SK-N-SH (cell line): ENCODE data around the gene GLRA3. TPM values are rescaled to one million over a fixed set of nuclear protein-coding genes. Genes with fewer than 3 reads are reported as not detected.

Experiments used
- CTCF ChIA-PET: fragments of 300-600, 350-600 bp; formaldehyde crosslinking; extraction: SDS; loops from one replicate; lab custom pipeline; 2021; lab: Yijun Ruan, JAX
- POLR2A ChIA-PET: fragments of 350-600 bp; sonication (Branson Sonifier 250); formaldehyde crosslinking; extraction: SDS; loops from one replicate; lab custom pipeline; 2020; ENCODE audit warnings: antibody characterized with exemption, inconsistent platforms; lab: Yijun Ruan, JAX
- DNase-seq: peaks from one replicate; pipeline ENCODE4 v3.0.0; 2012
- H2AFZ ChIP-seq: fragments of 200-600 bp; sonication (generic); 2 replicates; pipeline ENCODE4 v1.8.1; 2016; ENCODE audit warnings: antibody characterized with exemption, mild to moderate bottlenecking, low read depth
- H3F3A ChIP-seq: fragments of 200-600 bp; sonication (generic); replicated peaks from 2 replicates; pipeline ENCODE3; 2016; ENCODE audit warnings: antibody characterized with exemption, mild to moderate bottlenecking; ENCODE audit not compliant: insufficient read depth
- H3K27ac ChIP-seq, 2 experiments: fragments of 200-500 bp in 1 of 2; fragments of 200-600 bp in 1 of 2; sonication (Bioruptor generic) in 1 of 2; sonication (generic), shearing (Covaris generic) in 1 of 2; 2 replicates each; pipeline versions ENCODE4 v1.5.1 to v1.6.1; 2014 to 2016; ENCODE audit warnings: low read depth in 2 of 2, inconsistent platforms in 1 of 2, low read length in 1 of 2, mild to moderate bottlenecking in 1 of 2, mixed read lengths in 1 of 2
- H3K27me3 ChIP-seq: fragments of 200-600 bp; sonication (generic), shearing (Covaris generic); 2 replicates; pipeline ENCODE4 v1.6.1; 2016; ENCODE audit warnings: mixed run types; ENCODE audit not compliant: insufficient read depth
- H3K36me3 ChIP-seq, 2 experiments: fragments of 200-500 bp in 1 of 2; fragments of 200-600 bp in 1 of 2; sonication (Bioruptor generic) in 1 of 2; sonication (generic) in 1 of 2; replicated peaks in 1 of 2; 2 replicates each; pipeline versions ENCODE3 to v1.5.1; 2014 to 2016; ENCODE audit warnings: low read length in 1 of 2, mild to moderate bottlenecking in 1 of 2; ENCODE audit not compliant: insufficient read depth in 2 of 2, control insufficient read depth in 1 of 2
- H3K4me1 ChIP-seq, 2 experiments: fragments of 200-500 bp in 1 of 2; fragments of 200-600 bp in 1 of 2; sonication (Bioruptor generic) in 1 of 2; sonication (generic), shearing (Covaris generic) in 1 of 2; 2 replicates each; pipeline versions ENCODE4 v1.5.1 to v1.6.1; 2014 to 2016; ENCODE audit warnings: low read depth in 1 of 2, low read length in 1 of 2, mixed run types in 1 of 2; ENCODE audit not compliant: insufficient read depth in 2 of 2, control insufficient read depth in 1 of 2
- H3K4me2 ChIP-seq: fragments of 200-600 bp; sonication (generic), shearing (Covaris generic); 2 replicates; pipeline ENCODE4 v1.6.1; 2017; ENCODE audit warnings: mixed run types
- H3K4me3 ChIP-seq, 2 experiments: fragments of 200-500 bp in 1 of 2; fragments of 200-600 bp in 1 of 2; sonication (Bioruptor generic) in 1 of 2; sonication (generic), shearing (Covaris generic) in 1 of 2; 2 replicates each; pipeline versions ENCODE4 v1.5.1 to v1.8.1; 2014 to 2016; ENCODE audit warnings: low read depth in 2 of 2, inconsistent platforms in 1 of 2, low read length in 1 of 2, mild to moderate bottlenecking in 1 of 2, mixed read lengths in 1 of 2, moderate library complexity in 1 of 2
- H3K79me2 ChIP-seq: fragments of 200-600 bp; sonication (generic); 2 replicates; pipeline ENCODE4 v1.8.1; 2017; ENCODE audit warnings: mild to moderate bottlenecking; ENCODE audit not compliant: insufficient read depth
- H3K9ac ChIP-seq: fragments of 200-600 bp; sonication (generic); 2 replicates; pipeline ENCODE4 v1.6.1; 2017; ENCODE audit warnings: mixed run types
- H3K9me2 ChIP-seq: fragments of 200-600 bp; sonication (generic); 2 replicates; pipeline ENCODE4 v1.6.1; 2017; ENCODE audit warnings: mixed run types
- H3K9me3 ChIP-seq: fragments of 200-600 bp; sonication (generic); 2 replicates; pipeline ENCODE4 v1.6.1; 2017; ENCODE audit warnings: mixed run types, mild to moderate bottlenecking, moderate library complexity
- H4K20me1 ChIP-seq: fragments of 200-600 bp; sonication (generic); 2 replicates; pipeline ENCODE4 v1.6.1; 2017; ENCODE audit warnings: mild to moderate bottlenecking, mixed run types; ENCODE audit not compliant: insufficient read depth
- EP300 ChIP-seq, 2 experiments: IDR thresholded peaks; 2 replicates each; pipeline versions ENCODE4 v1.4.0 to v1.6.1; 2012; ENCODE audit warnings: borderline replicate concordance in 1 of 2, low read depth in 1 of 2, low read length in 1 of 2
- FOXJ3 ChIP-seq: sonication (generic); formaldehyde crosslinking; IDR thresholded peaks from 2 replicates; pipeline ENCODE4 v1.5.1; 2020; ENCODE audit warnings: mild to moderate bottlenecking, missing genetic modification reagents
- MEF2A ChIP-seq: IDR thresholded peaks from 2 replicates; pipeline ENCODE4 v1.4.0; 2012; ENCODE audit warnings: low read depth, borderline replicate concordance
- NFIC ChIP-seq: IDR thresholded peaks from 2 replicates; pipeline ENCODE4 v1.4.0; 2012; ENCODE audit warnings: borderline replicate concordance
- RAD21 ChIP-seq: IDR thresholded peaks from 2 replicates; pipeline ENCODE4 v1.6.1; 2012; ENCODE audit warnings: mild to moderate bottlenecking, low read length
- RFX5 ChIP-seq: IDR thresholded peaks from 2 replicates; pipeline ENCODE4 v1.6.1; 2012; ENCODE audit warnings: mild to moderate bottlenecking, improper control_type of control experiment, low read length
- RXRA ChIP-seq: IDR thresholded peaks from 2 replicates; pipeline ENCODE4 v1.4.0; 2012; ENCODE audit warnings: low read depth, mild to moderate bottlenecking, borderline replicate concordance
- SIN3A ChIP-seq: IDR thresholded peaks from 2 replicates; pipeline ENCODE4 v1.6.1; 2012; ENCODE audit warnings: low read depth, mild to moderate bottlenecking, low read length, moderate library complexity, borderline replicate concordance
- SMC3 ChIP-seq: IDR thresholded peaks from 2 replicates; pipeline ENCODE4 v1.6.1; 2012; ENCODE audit warnings: low read depth, low read length, improper control_type of control experiment
- TCF12 ChIP-seq: IDR thresholded peaks from 2 replicates; pipeline ENCODE4 v1.4.0; 2012
- TEAD4 ChIP-seq: IDR thresholded peaks from 2 replicates; pipeline ENCODE4 v1.4.0; 2012; ENCODE audit warnings: mild to moderate bottlenecking, borderline replicate concordance; ENCODE audit not compliant: insufficient read depth
- polyA plus RNA-seq, 3 experiments: library from polyadenylated mRNA; depleted of rRNA; stranded (reverse); fragments of >200 nt; gene quantifications; 2 replicates each; pipeline ENCODE4 v1.2.3, GENCODE V29; 2012
- TF ChIP-seq, protein P1 (sequence below): fragments of 200-600 bp; sonication (generic); IDR thresholded peaks from 2 replicates; pipeline ENCODE4 v1.6.1; 2017; ENCODE audit warnings: antibody characterized with exemption, mild to moderate bottlenecking, moderate library complexity
- TF ChIP-seq, protein P2 (sequence below): IDR thresholded peaks from 2 replicates; pipeline ENCODE4 v1.6.1; 2012; ENCODE audit warnings: mild to moderate bottlenecking, low read depth, low read length, moderate library complexity
- TF ChIP-seq, protein P3 (sequence below): IDR thresholded peaks from 2 replicates; pipeline ENCODE4; 2012
- TF ChIP-seq, protein P4 (sequence below): fragments of 150-350 bp; IDR thresholded peaks from 2 replicates; pipeline ENCODE4 v1.6.1; 2016; ENCODE audit warnings: mild to moderate bottlenecking, low read depth, low read length

GLRA3 gene
- polyA plus RNA-seq, 1 of the 3 experiments (the other 2 are of a cell fraction): not detected

DNA sequence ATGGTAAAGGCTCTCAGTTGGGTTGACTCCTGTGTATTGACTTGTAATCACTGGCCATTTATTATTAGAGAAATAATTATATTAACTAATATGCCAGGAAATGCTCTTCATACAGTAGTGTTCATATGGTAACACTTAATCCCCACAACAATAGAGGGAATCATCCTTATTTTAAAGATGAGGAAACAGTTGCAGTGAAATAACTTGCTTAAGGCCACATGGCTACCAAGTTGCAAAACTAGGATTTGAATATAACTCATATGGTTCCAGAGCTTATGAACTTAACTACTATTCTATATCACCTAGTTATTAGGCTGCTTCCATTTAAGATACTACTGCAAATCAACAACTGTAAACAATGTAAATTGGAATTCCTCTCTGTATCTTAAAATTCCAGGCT is 163.2 kb downstream of the GLRA3 start:
- CTCF ChIA-PET: interaction anchor here (0.7 kb wide), 1 partner anchor 17 kb away, joined by 3 read pairs; no protein-coding TSS in a partner anchor
- H3K9me3 ChIP-seq: no peaks in the 10 kb centered on the region
- H3K27me3 ChIP-seq: no peaks in the 10 kb centered on the region
- no peak overlapping the region for H3K9ac ChIP-seq
- no peak for DNase-seq
- H3K27ac ChIP-seq: no peak overlapping the region
- H3K4me2 ChIP-seq: no peak overlapping the region
- H3K4me3 ChIP-seq: no peak overlapping the region
- no peaks in the 10 kb centered on the region for H4K20me1 ChIP-seq
- no peaks in the 10 kb centered on the region for H3F3A ChIP-seq
- no peaks in the 10 kb centered on the region for H3K36me3 ChIP-seq
- no peaks in the 10 kb centered on the region for H3K79me2 ChIP-seq
- H3K4me1 ChIP-seq: no peaks in the 10 kb centered on the region
- TF ChIP-seq TCF12 (no peak), MEF2A (no peak), RAD21 (no peak), EP300 (IDR thresholded peaks at IDR 0.05; ENCODE audit: borderline replicate concordance in 1 of 2, low read depth in 1 of 2, low read length in 1 of 2) (no peak), RFX5 (no peak), NFIC (no peak), TEAD4 (no peak), SMC3 (no peak), FOXJ3 (CRISPR knock-in tag) (no peak), RXRA (no peak), SIN3A (no peak)
- TF ChIP-seq, protein P1, sequence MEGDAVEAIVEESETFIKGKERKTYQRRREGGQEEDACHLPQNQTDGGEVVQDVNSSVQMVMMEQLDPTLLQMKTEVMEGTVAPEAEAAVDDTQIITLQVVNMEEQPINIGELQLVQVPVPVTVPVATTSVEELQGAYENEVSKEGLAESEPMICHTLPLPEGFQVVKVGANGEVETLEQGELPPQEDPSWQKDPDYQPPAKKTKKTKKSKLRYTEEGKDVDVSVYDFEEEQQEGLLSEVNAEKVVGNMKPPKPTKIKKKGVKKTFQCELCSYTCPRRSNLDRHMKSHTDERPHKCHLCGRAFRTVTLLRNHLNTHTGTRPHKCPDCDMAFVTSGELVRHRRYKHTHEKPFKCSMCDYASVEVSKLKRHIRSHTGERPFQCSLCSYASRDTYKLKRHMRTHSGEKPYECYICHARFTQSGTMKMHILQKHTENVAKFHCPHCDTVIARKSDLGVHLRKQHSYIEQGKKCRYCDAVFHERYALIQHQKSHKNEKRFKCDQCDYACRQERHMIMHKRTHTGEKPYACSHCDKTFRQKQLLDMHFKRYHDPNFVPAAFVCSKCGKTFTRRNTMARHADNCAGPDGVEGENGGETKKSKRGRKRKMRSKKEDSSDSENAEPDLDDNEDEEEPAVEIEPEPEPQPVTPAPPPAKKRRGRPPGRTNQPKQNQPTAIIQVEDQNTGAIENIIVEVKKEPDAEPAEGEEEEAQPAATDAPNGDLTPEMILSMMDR: no peak
- TF ChIP-seq, protein P2, sequence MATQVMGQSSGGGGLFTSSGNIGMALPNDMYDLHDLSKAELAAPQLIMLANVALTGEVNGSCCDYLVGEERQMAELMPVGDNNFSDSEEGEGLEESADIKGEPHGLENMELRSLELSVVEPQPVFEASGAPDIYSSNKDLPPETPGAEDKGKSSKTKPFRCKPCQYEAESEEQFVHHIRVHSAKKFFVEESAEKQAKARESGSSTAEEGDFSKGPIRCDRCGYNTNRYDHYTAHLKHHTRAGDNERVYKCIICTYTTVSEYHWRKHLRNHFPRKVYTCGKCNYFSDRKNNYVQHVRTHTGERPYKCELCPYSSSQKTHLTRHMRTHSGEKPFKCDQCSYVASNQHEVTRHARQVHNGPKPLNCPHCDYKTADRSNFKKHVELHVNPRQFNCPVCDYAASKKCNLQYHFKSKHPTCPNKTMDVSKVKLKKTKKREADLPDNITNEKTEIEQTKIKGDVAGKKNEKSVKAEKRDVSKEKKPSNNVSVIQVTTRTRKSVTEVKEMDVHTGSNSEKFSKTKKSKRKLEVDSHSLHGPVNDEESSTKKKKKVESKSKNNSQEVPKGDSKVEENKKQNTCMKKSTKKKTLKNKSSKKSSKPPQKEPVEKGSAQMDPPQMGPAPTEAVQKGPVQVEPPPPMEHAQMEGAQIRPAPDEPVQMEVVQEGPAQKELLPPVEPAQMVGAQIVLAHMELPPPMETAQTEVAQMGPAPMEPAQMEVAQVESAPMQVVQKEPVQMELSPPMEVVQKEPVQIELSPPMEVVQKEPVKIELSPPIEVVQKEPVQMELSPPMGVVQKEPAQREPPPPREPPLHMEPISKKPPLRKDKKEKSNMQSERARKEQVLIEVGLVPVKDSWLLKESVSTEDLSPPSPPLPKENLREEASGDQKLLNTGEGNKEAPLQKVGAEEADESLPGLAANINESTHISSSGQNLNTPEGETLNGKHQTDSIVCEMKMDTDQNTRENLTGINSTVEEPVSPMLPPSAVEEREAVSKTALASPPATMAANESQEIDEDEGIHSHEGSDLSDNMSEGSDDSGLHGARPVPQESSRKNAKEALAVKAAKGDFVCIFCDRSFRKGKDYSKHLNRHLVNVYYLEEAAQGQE: no peak
- TF ChIP-seq, protein P3, sequence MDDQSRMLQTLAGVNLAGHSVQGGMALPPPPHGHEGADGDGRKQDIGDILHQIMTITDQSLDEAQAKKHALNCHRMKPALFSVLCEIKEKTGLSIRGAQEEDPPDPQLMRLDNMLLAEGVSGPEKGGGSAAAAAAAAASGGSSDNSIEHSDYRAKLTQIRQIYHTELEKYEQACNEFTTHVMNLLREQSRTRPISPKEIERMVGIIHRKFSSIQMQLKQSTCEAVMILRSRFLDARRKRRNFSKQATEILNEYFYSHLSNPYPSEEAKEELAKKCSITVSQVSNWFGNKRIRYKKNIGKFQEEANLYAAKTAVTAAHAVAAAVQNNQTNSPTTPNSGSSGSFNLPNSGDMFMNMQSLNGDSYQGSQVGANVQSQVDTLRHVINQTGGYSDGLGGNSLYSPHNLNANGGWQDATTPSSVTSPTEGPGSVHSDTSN: no peak
- TF ChIP-seq, protein P4, sequence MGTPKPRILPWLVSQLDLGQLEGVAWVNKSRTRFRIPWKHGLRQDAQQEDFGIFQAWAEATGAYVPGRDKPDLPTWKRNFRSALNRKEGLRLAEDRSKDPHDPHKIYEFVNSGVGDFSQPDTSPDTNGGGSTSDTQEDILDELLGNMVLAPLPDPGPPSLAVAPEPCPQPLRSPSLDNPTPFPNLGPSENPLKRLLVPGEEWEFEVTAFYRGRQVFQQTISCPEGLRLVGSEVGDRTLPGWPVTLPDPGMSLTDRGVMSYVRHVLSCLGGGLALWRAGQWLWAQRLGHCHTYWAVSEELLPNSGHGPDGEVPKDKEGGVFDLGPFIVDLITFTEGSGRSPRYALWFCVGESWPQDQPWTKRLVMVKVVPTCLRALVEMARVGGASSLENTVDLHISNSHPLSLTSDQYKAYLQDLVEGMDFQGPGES: no peak
- TF ChIP-seq, all 33 proteins: peak for 0
- no peaks in the 10 kb centered on the region; the same call in 1 of the 2 replicates for H3K9me2 ChIP-seq
- POLR2A ChIA-PET: no interaction called here
- H2AFZ ChIP-seq: no peak overlapping the region
